A549 (cell line): ENCODE results near the gene HPN. TPM values are rescaled to one million over a fixed set of nuclear protein-coding genes. Genes with fewer than 3 reads are reported as not detected.
A peak's percentile ranks its signal among the peaks of the same experiment; 100 is the strongest.

Experiments used
- ATAC-seq, 2 experiments: fragments of 200-7000 bp in 1 of 2; fragments of >200 bp in 1 of 2; cut with Nextera tagmentation in 1 of 2; cut with Tn5 transposase in 1 of 2; 3 replicates each; pipeline versions ENCODE4 v1.8.0 to v1.9.1; 2018 to 2020; ENCODE audit warnings: mild to moderate bottlenecking in 1 of 2, moderate library complexity in 1 of 2
- CTCF ChIA-PET: fragments of 300-600 bp; sonication (Branson Sonifier 250); formaldehyde crosslinking; extraction: SDS; loops from one replicate; lab custom pipeline; 2021; ENCODE audit warnings: antibody characterized with exemption, inconsistent platforms; lab: Yijun Ruan, JAX
- POLR2A ChIA-PET: fragments of 350-600 bp; formaldehyde crosslinking; extraction: SDS; loops from one replicate; lab custom pipeline; 2021; ENCODE audit warnings: antibody characterized with exemption, inconsistent platforms; lab: Yijun Ruan, JAX
- DNase-seq, 2 experiments: peaks; one replicate each; pipeline versions ENCODE4 v3.0.0 to v3.0.0-alpha.2; 2011 to 2016; ENCODE audit warnings: low read depth in 1 of 2, low spot score in 1 of 2
- FAIRE-seq: peaks from 2 replicates; lab custom pipeline; 2011; peaks lifted over from hg19 to GRCh38; lab: Jason Lieb, UNC
- H3K27ac ChIP-seq, 2 experiments: fragments of >200 bp; sonication (Bioruptor Twin); formaldehyde crosslinking; 3 replicates each; pipeline ENCODE4 v1.5.1; 2016 to 2017
- H3K4me1 ChIP-seq: fragments of >200 bp; sonication (Bioruptor Twin); formaldehyde crosslinking; 3 replicates; pipeline ENCODE4 v1.6.1; 2016
- H3K4me2 ChIP-seq: fragments of >200 bp; sonication (Bioruptor Twin); formaldehyde crosslinking; 3 replicates; pipeline ENCODE4 v1.6.1; 2016
- H3K4me3 ChIP-seq: fragments of >200 bp; sonication (Bioruptor Twin); formaldehyde crosslinking; 3 replicates; pipeline ENCODE4 v1.5.1; 2016
- H3K9me3 ChIP-seq: fragments of >200 bp; sonication (Bioruptor Twin); formaldehyde crosslinking; 3 replicates; pipeline ENCODE4 v1.6.1; 2016
- ATOH8 ChIP-seq: fragments of 250-450 bp; sonication (Bioruptor Pico); IDR thresholded peaks from 2 replicates; pipeline ENCODE4 v1.5.0; 2020; ENCODE audit warnings: low read depth, mild to moderate bottlenecking, moderate library complexity
- BCL3 ChIP-seq: fragments of >200 bp; sonication (Bioruptor Twin); formaldehyde crosslinking; IDR thresholded peaks from 3 replicates; pipeline ENCODE4 v1.6.1; 2016
- BHLHE40 ChIP-seq: IDR thresholded peaks from 2 replicates; pipeline ENCODE4 v1.6.1; 2012; ENCODE audit warnings: low read depth, low read length, inconsistent platforms
- CBX8 ChIP-seq: fragments of 200-600 bp; sonication (generic); IDR thresholded peaks from 2 replicates; pipeline ENCODE4 v1.6.1; 2016
- CEBPB ChIP-seq, 2 experiments: fragments of >200 bp in 1 of 2; sonication (Bioruptor Twin) in 1 of 2; formaldehyde crosslinking in 1 of 2; IDR thresholded peaks; 2 replicates each; pipeline ENCODE4 v1.6.1; 2012 to 2016
- CHD4 ChIP-seq: fragments of 200-600 bp; sonication (generic); IDR thresholded peaks from 2 replicates; pipeline ENCODE4 v1.6.1; 2016; ENCODE audit warnings: antibody characterized with exemption, mild to moderate bottlenecking, borderline replicate concordance
- EHF ChIP-seq: fragments of 250-450 bp; sonication (Bioruptor Pico); IDR thresholded peaks from 2 replicates; pipeline ENCODE4 v1.5.0; 2020; ENCODE audit warnings: mild to moderate bottlenecking
- ELK1 ChIP-seq: fragments of 150-350 bp; IDR thresholded peaks from 2 replicates; pipeline ENCODE4 v1.6.1; 2014; ENCODE audit warnings: low read depth, mild to moderate bottlenecking, low read length
- ESRRA ChIP-seq: fragments of 150-350 bp; IDR thresholded peaks from 2 replicates; pipeline ENCODE4 v1.6.1; 2014; ENCODE audit warnings: mild to moderate bottlenecking, low read length, borderline replicate concordance
- FOSB ChIP-seq: fragments of 250-450 bp; sonication (Bioruptor Pico); IDR thresholded peaks from 2 replicates; pipeline ENCODE4 v1.5.0; 2020; ENCODE audit warnings: mild to moderate bottlenecking, moderate library complexity
- FOXS1 ChIP-seq: fragments of 250-450 bp; sonication (Bioruptor Pico); IDR thresholded peaks from 2 replicates; pipeline ENCODE4 v1.5.0; 2020; ENCODE audit warnings: mild to moderate bottlenecking, moderate library complexity
- GATA3 ChIP-seq: IDR thresholded peaks from 2 replicates; pipeline ENCODE4 v1.6.1; 2012; ENCODE audit warnings: borderline replicate concordance
- HEYL ChIP-seq: fragments of 250-450 bp; sonication (Bioruptor Pico); IDR thresholded peaks from 2 replicates; pipeline ENCODE4 v1.8.0; 2021; ENCODE audit warnings: mild to moderate bottlenecking, moderate library complexity
- HMGXB4 ChIP-seq: fragments of 250-450 bp; sonication (Bioruptor Pico); IDR thresholded peaks from 2 replicates; pipeline ENCODE4 v1.5.0; 2021; ENCODE audit warnings: mild to moderate bottlenecking, moderate library complexity, borderline replicate concordance
- KDM1A ChIP-seq: fragments of 200-600 bp; sonication (generic); IDR thresholded peaks from 2 replicates; pipeline ENCODE4 v1.6.1; 2016; ENCODE audit warnings: low read depth, mild to moderate bottlenecking
- KDM5A ChIP-seq: fragments of 200-600 bp; sonication (generic); IDR thresholded peaks from 2 replicates; pipeline ENCODE4 v1.6.1; 2016; ENCODE audit warnings: antibody characterized with exemption, mild to moderate bottlenecking
- MAX ChIP-seq: IDR thresholded peaks from 2 replicates; pipeline ENCODE4 v1.6.1; 2012
- POLR2AphosphoS2 ChIP-seq: conservative IDR thresholded peaks from 2 replicates; pipeline ENCODE4 v1.6.1; 2012; ENCODE audit warnings: low read length, improper control_type of control experiment, inconsistent platforms
- RFX5 ChIP-seq: fragments of 450-650 bp; IDR thresholded peaks from 2 replicates; pipeline ENCODE4 v1.7.1; 2014; ENCODE audit warnings: antibody characterized with exemption, mild to moderate bottlenecking, moderate library complexity
- RNF2 ChIP-seq: fragments of 200-600 bp; sonication (generic); IDR thresholded peaks from 2 replicates; pipeline ENCODE4 v1.6.1; 2016; ENCODE audit warnings: low read depth, mild to moderate bottlenecking, antibody characterized with exemption, moderate library complexity, borderline replicate concordance
- USF2 ChIP-seq: fragments of 450-650 bp; IDR thresholded peaks from 2 replicates; pipeline ENCODE4 v1.6.1; 2014; ENCODE audit warnings: antibody characterized with exemption
- WGBS: methylation state at CpG from one replicate; pipeline ENCODE4 v1.1.6; 2017; ENCODE audit errors: missing lambda C conversion rate; 5-methylcytosine and 5-hydroxymethylcytosine counted together
- polyA plus RNA-seq, 4 experiments: library from polyadenylated mRNA; depleted of rRNA in 3 of 4; stranded (reverse); fragments of >200 nt; fragmentation: RNase III in 1 of 4; extraction: RNeasy Plus Mini Kit Qiagen cat#74134 plus additional on column Dnase treatment in 1 of 4; gene quantifications; 2 replicates in 3 of 4; 3 replicates in 1 of 4; pipeline ENCODE4 v1.2.3, GENCODE V29; 2011 to 2017

The HPN gene
- polyA plus RNA-seq, 2 of the 4 experiments (the other 2 are of a cell fraction) = 0.06 to 0.08 TPM

- FAIRE-seq = no peak
- H3K4me3 ChIP-seq = no peak overlapping the region
- 94% methylated on average over 21 of the region's 25 CpGs for WGBS
- no peaks in the 10 kb centered on the region for H3K4me1 ChIP-seq
- TF ChIP-seq USF2 (no peak), HMGXB4 (CRISPR knock-in tag) (no peak), KDM1A (no peak), ATOH8 (CRISPR knock-in tag) (no peak), CEBPB (IDR thresholded peaks at IDR 0.05) (no peak), KDM5A (no peak), EHF (CRISPR knock-in tag) (no peak)
- TF ChIP-seq, all 56 proteins: peak for 0
- DNase-seq = no peak
- ATAC-seq = no peak
- ChIA-PET CTCF (interaction anchor here (0.9 to 48.0 kb wide), 5 partner anchors 23 to 114 kb away, joined by 3 to 1860 read pairs (median 7); partner anchors contain the start of genes GRAMD1A, LGI4 and ZNF792), POLR2A (interaction anchor here (0.7 to 1.1 kb wide), 2 partner anchors 11 to 21 kb away, joined by 3 to 7 read pairs; no protein-coding TSS in a partner anchor)
- H3K27ac ChIP-seq = no peak overlapping the region
- H3K4me2 ChIP-seq = no peak overlapping the region
- no peaks in the 10 kb centered on the region for H3K9me3 ChIP-seq
These were observed 19.9 kb upstream of the HPN start for GRCh38 chr19:35021596-35021995.

- Histone ChIP-seq H3K4me3 (no peak overlapping the region), H3K27ac (no peak overlapping the region), H3K9me3 (no peaks in the 10 kb centered on the region), H3K4me2 (no peak overlapping the region), H3K4me1 (no peaks in the 10 kb centered on the region)
- no peak for DNase-seq
- no peak for FAIRE-seq
- WGBS = 90% methylated on average over 14 of the region's 14 CpGs
- ChIA-PET POLR2A (interaction anchor here (0.7 kb wide), 1 partner anchor 21 kb away, joined by 7 read pairs; no protein-coding TSS in a partner anchor), CTCF (interaction anchor here (1.0 to 48.0 kb wide), 4 partner anchors 22 to 113 kb away, joined by 3 to 1860 read pairs (median 10); partner anchors contain the start of genes GRAMD1A, LGI4 and ZNF792)
- TF ChIP-seq HEYL (CRISPR knock-in tag) (no peak), POLR2AphosphoS2 (no peak), RNF2 (no peak), RFX5 (no peak), BCL3 (no peak), FOXS1 (CRISPR knock-in tag) (no peak), CHD4 (no peak), GATA3 (no peak), CBX8 (no peak), ATOH8 (CRISPR knock-in tag) (no peak), KDM1A (no peak), ESRRA (no peak), BHLHE40 (no peak), ELK1 (no peak), MAX (no peak), FOSB (CRISPR knock-in tag) (no peak)
- peak; percentile 1 to 7; a peak in 3 of 6 replicates for ATAC-seq
These were observed 19.1 kb upstream of the HPN start for GRCh38 chr19:35022460-35022859.
